ENCODE measurements around the gene MGAT2. TPM values are rescaled to one million over a fixed set of nuclear protein-coding genes. Genes with fewer than 3 reads are reported as not detected.

MGAT2 gene
- total and polyA plus RNA-seq, 4 donors = 10.5 to 44.0 (median 28.7) TPM

GRCh38 chr14:49619730-49620129 lies 869 bp upstream of the MGAT2 start:
- Histone ChIP-seq H3K27me3 (ENCODE audit: control insufficient read depth in 4 of 4, insufficient read depth in 4 of 4, low read length in 3 of 4) (no peaks in the 10 kb centered on the region), H3K36me3 (ENCODE audit: control insufficient read depth in 4 of 4, insufficient read depth in 3 of 4, low read depth in 1 of 4, low read length in 3 of 4) (peaks cover 0 to 11% (median 5%) of the 10 kb centered on the region in 4 donors), H3K4me1 (ENCODE audit: control insufficient read depth in 4 of 4, insufficient read depth in 4 of 4, low read length in 3 of 4) (peaks cover 0 to 44% (median 22%) of the 10 kb centered on the region in 4 donors), H3K9me3 (ENCODE audit: control insufficient read depth in 4 of 4, low read length in 3 of 4) (no peaks in the 10 kb centered on the region), H3K27ac (ENCODE audit: low read depth in 1 of 2, low read length in 2 of 2) (peak overlapping the region; percentile 93 to 96), H3K9ac (ENCODE audit: low read depth in 1 of 2, low read length in 2 of 2) (peak overlapping the region; percentile 88 to 93), H3K4me3 (ENCODE audit: low read depth in 1 of 3, low read length in 3 of 3) (peak overlapping the region; percentile 80 to 92 (median 88))
- DNase-seq (ENCODE audit: low spot score) = no peak
- TF ChIP-seq SP1 (IDR thresholded peaks at IDR 0.05) (no peak), RXRA (IDR thresholded peaks at IDR 0.05) (peak in 1 of 2 donors; percentile 6)
- WGBS = 1% methylated on average over 11 of the region's 11 CpGs

- Histone ChIP-seq H3K4me3 (ENCODE audit: low read depth in 1 of 3, low read length in 3 of 3) (peak overlapping the region; percentile 88 to 90 (median 88)), H3K27ac (ENCODE audit: low read depth in 1 of 2, low read length in 2 of 2) (peak overlapping the region; percentile 93 to 96), H3K4me1 (ENCODE audit: control insufficient read depth in 4 of 4, insufficient read depth in 4 of 4, low read length in 3 of 4) (peaks cover 0 to 46% (median 22%) of the 10 kb centered on the region in 4 donors), H3K36me3 (ENCODE audit: control insufficient read depth in 4 of 4, insufficient read depth in 3 of 4, low read depth in 1 of 4, low read length in 3 of 4) (peaks cover 0 to 11% (median 5%) of the 10 kb centered on the region in 4 donors), H3K9me3 (ENCODE audit: control insufficient read depth in 4 of 4, low read length in 3 of 4) (no peaks in the 10 kb centered on the region), H3K9ac (ENCODE audit: low read depth in 1 of 2, low read length in 2 of 2) (peak overlapping the region; percentile 78 to 92), H3K27me3 (ENCODE audit: control insufficient read depth in 4 of 4, insufficient read depth in 4 of 4, low read length in 3 of 4) (no peaks in the 10 kb centered on the region)
- WGBS = under 1% methylated on average over 65 of the region's 65 CpGs
- TF ChIP-seq SP1 (IDR thresholded peaks at IDR 0.05) = no peak
- peak; percentile 24 to 35 for TF ChIP-seq HNF4A (conservative IDR thresholded peaks at IDR 0.05)
- DNase-seq (ENCODE audit: low spot score) = peak; percentile 72
Measured at GRCh38 chr14:49621114-49621881, 699 bp downstream of the MGAT2 start.

- no peak for TF ChIP-seq FOXA2 (IDR thresholded peaks at IDR 0.05)
- TF ChIP-seq MAX (IDR thresholded peaks at IDR 0.05) = no peak
- no peak for TF ChIP-seq RAD21 (IDR thresholded peaks at IDR 0.05)
- TF ChIP-seq TAF1 (conservative IDR thresholded peaks at IDR 0.05) = no peak
- TF ChIP-seq EGR1 (IDR thresholded peaks at IDR 0.05; ENCODE audit: low read depth in 2 of 2) = no peak
- no peak for TF ChIP-seq ZBTB33 (IDR thresholded peaks at IDR 0.05)
- TF ChIP-seq YY1 (IDR thresholded peaks at IDR 0.05) = no peak
- no peak for TF ChIP-seq FOXA1 (IDR thresholded peaks at IDR 0.05)
- no peak for TF ChIP-seq JUND (IDR thresholded peaks at IDR 0.05)
- Histone ChIP-seq H3K9ac (ENCODE audit: low read depth in 1 of 2, low read length in 2 of 2) (peak overlapping the region; percentile 78 to 92), H3K9me3 (ENCODE audit: control insufficient read depth in 4 of 4, low read length in 3 of 4) (no peaks in the 10 kb centered on the region), H3K27me3 (ENCODE audit: control insufficient read depth in 4 of 4, insufficient read depth in 4 of 4, low read length in 3 of 4) (no peaks in the 10 kb centered on the region), H3K4me1 (ENCODE audit: control insufficient read depth in 4 of 4, insufficient read depth in 4 of 4, low read length in 3 of 4) (peaks cover 2 to 46% (median 22%) of the 10 kb centered on the region in 4 donors), H3K36me3 (ENCODE audit: control insufficient read depth in 4 of 4, insufficient read depth in 3 of 4, low read depth in 1 of 4, low read length in 3 of 4) (peaks cover 0 to 11% (median 5%) of the 10 kb centered on the region in 4 donors), H3K4me3 (ENCODE audit: low read depth in 1 of 3, low read length in 3 of 3) (peak overlapping the region; percentile 88 to 90 (median 88)), H3K27ac (ENCODE audit: low read depth in 1 of 2, low read length in 2 of 2) (peak overlapping the region; percentile 17 to 93)
- WGBS = 21% methylated on average over 3 of the region's 3 CpGs
- no peak for DNase-seq (ENCODE audit: low spot score)
Measured at GRCh38 chr14:49622022-49622607, 1.5 kb downstream of the MGAT2 start.

Measured in liver (tissue), 9 donors.